ENCODE results near the gene BRWD1.
"Not testable (repeated sequence)": the region's sequence is repeated elsewhere in the genome, so short reads cannot be mapped to it uniquely, and the experiment has no call there.

The BRWD1 gene

DNA sequence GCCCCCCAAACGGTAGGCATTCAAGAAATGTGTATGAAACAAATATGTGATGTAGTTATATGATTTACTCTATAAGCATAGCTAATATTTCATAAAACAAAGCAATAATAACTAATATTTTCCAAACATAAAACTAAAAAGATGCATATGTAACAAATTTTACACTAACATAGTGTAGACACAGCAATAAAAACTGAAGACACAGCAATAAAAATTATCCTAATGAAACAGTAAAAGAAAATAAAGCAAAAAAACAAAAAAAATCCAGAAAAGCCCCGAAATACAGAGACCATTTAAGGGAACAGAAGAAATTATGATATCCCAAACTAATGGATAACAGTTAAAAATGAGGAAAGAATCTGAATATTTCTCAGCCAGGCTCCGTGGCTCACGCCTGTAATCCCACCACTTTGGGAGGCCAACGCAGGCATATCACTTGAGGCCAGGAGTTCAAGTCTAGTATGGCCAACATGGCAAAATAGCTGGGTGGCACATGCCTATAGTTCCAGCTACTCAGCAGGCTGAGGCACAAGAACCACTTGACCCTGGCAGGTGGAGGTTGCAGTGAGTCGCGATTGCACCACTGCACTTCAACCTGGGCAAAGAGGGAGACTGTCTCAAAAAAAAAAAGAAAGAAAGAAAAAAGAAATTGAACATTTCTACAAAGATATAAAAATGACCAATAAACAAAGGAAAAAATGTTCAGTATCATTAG is 92.0 kb downstream of the BRWD1 start:
- Histone ChIP-seq H2AFZ (ENCODE audit: low read length, unreplicated experiment) (no peak overlapping the region), H3K36me3 (ENCODE audit: insufficient read depth, low read length) (peaks cover 9% of the 10 kb centered on the region; the same call in 1 of the 2 replicates), H3K27ac (ENCODE audit: low read depth, low read length) (no peak overlapping the region), H3K4me1 (ENCODE audit: control insufficient read depth, insufficient read depth, low read length, unreplicated experiment) (no peaks in the 10 kb centered on the region), H3K4me3 (ENCODE audit: low read depth, low read length) (no peak overlapping the region), H3K27me3 (ENCODE audit: insufficient read depth, low read length) (no peaks in the 10 kb centered on the region), H3K79me2 (ENCODE audit: control insufficient read depth, insufficient read depth, low read length, unreplicated experiment) (no peaks in the 10 kb centered on the region)

- H3K79me2 ChIP-seq (ENCODE audit: control insufficient read depth, insufficient read depth, low read length, unreplicated experiment); H3K36me3 ChIP-seq (ENCODE audit: insufficient read depth, low read length); H3K27me3 ChIP-seq (ENCODE audit: insufficient read depth, low read length): not testable (repeated sequence)
Observed at GRCh38 chr21:39220875-39221274, 92.6 kb downstream of the BRWD1 start.

GRCh38 chr21:39220150-39220549 is 93.3 kb downstream of the BRWD1 start:
- Histone ChIP-seq H2AFZ (ENCODE audit: low read length, unreplicated experiment) (no peak overlapping the region), H3K36me3 (ENCODE audit: insufficient read depth, low read length) (peaks cover 13% of the 10 kb centered on the region; the same call in 1 of the 2 replicates), H3K79me2 (ENCODE audit: control insufficient read depth, insufficient read depth, low read length, unreplicated experiment) (no peaks in the 10 kb centered on the region), H3K4me1 (ENCODE audit: control insufficient read depth, insufficient read depth, low read length, unreplicated experiment) (no peaks in the 10 kb centered on the region), H3K27ac (ENCODE audit: low read depth, low read length) (no peak overlapping the region), H3K27me3 (ENCODE audit: insufficient read depth, low read length) (no peaks in the 10 kb centered on the region), H3K4me3 (ENCODE audit: low read depth, low read length) (no peak overlapping the region)

More at GRCh38 chr21:39220875-39221274, 92.6 kb downstream of the BRWD1 start:
- H3K4me1 ChIP-seq (ENCODE audit: control insufficient read depth, insufficient read depth, low read length, unreplicated experiment); H2AFZ ChIP-seq (ENCODE audit: low read length, unreplicated experiment); H3K4me3 ChIP-seq (ENCODE audit: low read depth, low read length); H3K27ac ChIP-seq (ENCODE audit: low read depth, low read length): not testable (repeated sequence)

DNA sequence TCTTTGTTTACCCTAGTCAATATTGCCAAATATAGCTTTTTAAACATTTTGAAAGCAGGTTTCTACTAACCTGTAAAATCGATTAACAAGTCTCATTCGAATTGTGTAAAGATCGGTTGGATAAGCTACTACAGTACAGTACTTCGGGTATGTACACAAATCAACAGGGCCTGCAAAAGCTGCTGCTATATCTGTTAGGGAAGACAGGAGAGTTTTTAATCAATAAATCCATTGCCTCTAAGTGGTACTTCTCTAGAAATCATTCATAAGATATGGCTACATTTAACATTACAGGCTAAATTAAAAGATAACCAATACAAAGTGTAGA is 95.4 kb downstream of the BRWD1 start:
- Histone ChIP-seq H3K27me3 (ENCODE audit: insufficient read depth, low read length) (no peaks in the 10 kb centered on the region), H2AFZ (ENCODE audit: low read length, unreplicated experiment) (no peak overlapping the region), H3K36me3 (ENCODE audit: insufficient read depth, low read length) (peaks cover 13% of the 10 kb centered on the region; the same call in 1 of the 2 replicates), H3K79me2 (ENCODE audit: control insufficient read depth, insufficient read depth, low read length, unreplicated experiment) (no peaks in the 10 kb centered on the region), H3K4me3 (ENCODE audit: low read depth, low read length) (no peak overlapping the region), H3K4me1 (ENCODE audit: control insufficient read depth, insufficient read depth, low read length, unreplicated experiment) (no peaks in the 10 kb centered on the region), H3K27ac (ENCODE audit: low read depth, low read length) (no peak overlapping the region)

GRCh38 chr21:39217356-39218081 is 95.9 kb downstream of the BRWD1 start:
- Histone ChIP-seq H3K27ac (ENCODE audit: low read depth, low read length) (no peak overlapping the region), H3K4me3 (ENCODE audit: low read depth, low read length) (no peak overlapping the region), H3K27me3 (ENCODE audit: insufficient read depth, low read length) (no peaks in the 10 kb centered on the region), H2AFZ (ENCODE audit: low read length, unreplicated experiment) (no peak overlapping the region), H3K79me2 (ENCODE audit: control insufficient read depth, insufficient read depth, low read length, unreplicated experiment) (no peaks in the 10 kb centered on the region), H3K36me3 (ENCODE audit: insufficient read depth, low read length) (peaks cover 10% of the 10 kb centered on the region; the same call in 1 of the 2 replicates), H3K4me1 (ENCODE audit: control insufficient read depth, insufficient read depth, low read length, unreplicated experiment) (no peaks in the 10 kb centered on the region)

GRCh38 chr21:39216290-39216689 is 97.1 kb downstream of the BRWD1 start:
- Histone ChIP-seq H3K4me3 (ENCODE audit: low read depth, low read length) (no peak overlapping the region), H3K4me1 (ENCODE audit: control insufficient read depth, insufficient read depth, low read length, unreplicated experiment) (no peaks in the 10 kb centered on the region), H3K27me3 (ENCODE audit: insufficient read depth, low read length) (no peaks in the 10 kb centered on the region), H2AFZ (ENCODE audit: low read length, unreplicated experiment) (no peak overlapping the region), H3K79me2 (ENCODE audit: control insufficient read depth, insufficient read depth, low read length, unreplicated experiment) (no peaks in the 10 kb centered on the region), H3K27ac (ENCODE audit: low read depth, low read length) (no peak overlapping the region), H3K36me3 (ENCODE audit: insufficient read depth, low read length) (peaks cover 14% of the 10 kb centered on the region; the same call in 1 of the 2 replicates)

DNA sequence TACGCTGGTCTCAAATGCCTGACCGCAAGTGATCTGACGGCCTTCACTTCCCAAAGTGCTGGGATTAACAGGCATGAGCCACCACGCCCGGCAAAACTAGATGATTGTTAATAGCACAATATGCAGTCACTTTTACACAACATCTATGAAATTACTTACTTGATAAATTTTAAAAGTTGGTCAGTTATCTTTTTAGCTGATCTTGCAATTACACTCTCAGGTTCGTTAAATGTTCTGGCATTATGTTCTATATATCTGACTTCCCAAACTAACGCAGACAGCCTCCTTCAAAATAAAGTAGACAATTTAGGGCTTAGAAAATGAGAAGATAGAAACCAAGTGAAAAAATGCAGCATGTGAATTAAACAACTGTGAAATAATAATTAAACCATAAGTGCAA is 98.4 kb downstream of the BRWD1 start:
- no peaks in the 10 kb centered on the region for H3K79me2 ChIP-seq (ENCODE audit: control insufficient read depth, insufficient read depth, low read length, unreplicated experiment)
- no peak overlapping the region for H3K27ac ChIP-seq (ENCODE audit: low read depth, low read length)
- H3K36me3 ChIP-seq (ENCODE audit: insufficient read depth, low read length): peaks cover 24% of the 10 kb centered on the region
- no peak overlapping the region for H2AFZ ChIP-seq (ENCODE audit: low read length, unreplicated experiment)
- H3K4me3 ChIP-seq (ENCODE audit: low read depth, low read length): no peak overlapping the region
- H3K27me3 ChIP-seq (ENCODE audit: insufficient read depth, low read length): no peaks in the 10 kb centered on the region
- no peaks in the 10 kb centered on the region for H3K4me1 ChIP-seq (ENCODE audit: control insufficient read depth, insufficient read depth, low read length, unreplicated experiment)

GRCh38 chr21:39209334-39209688 is 104.1 kb downstream of the BRWD1 start:
- Histone ChIP-seq H3K27me3 (ENCODE audit: insufficient read depth, low read length) (no peaks in the 10 kb centered on the region), H2AFZ (ENCODE audit: low read length, unreplicated experiment) (no peak overlapping the region), H3K79me2 (ENCODE audit: control insufficient read depth, insufficient read depth, low read length, unreplicated experiment) (no peaks in the 10 kb centered on the region), H3K4me3 (ENCODE audit: low read depth, low read length) (no peak overlapping the region), H3K27ac (ENCODE audit: low read depth, low read length) (no peak overlapping the region), H3K36me3 (ENCODE audit: insufficient read depth, low read length) (peaks cover 26% of the 10 kb centered on the region), H3K4me1 (ENCODE audit: control insufficient read depth, insufficient read depth, low read length, unreplicated experiment) (no peaks in the 10 kb centered on the region)

DNA sequence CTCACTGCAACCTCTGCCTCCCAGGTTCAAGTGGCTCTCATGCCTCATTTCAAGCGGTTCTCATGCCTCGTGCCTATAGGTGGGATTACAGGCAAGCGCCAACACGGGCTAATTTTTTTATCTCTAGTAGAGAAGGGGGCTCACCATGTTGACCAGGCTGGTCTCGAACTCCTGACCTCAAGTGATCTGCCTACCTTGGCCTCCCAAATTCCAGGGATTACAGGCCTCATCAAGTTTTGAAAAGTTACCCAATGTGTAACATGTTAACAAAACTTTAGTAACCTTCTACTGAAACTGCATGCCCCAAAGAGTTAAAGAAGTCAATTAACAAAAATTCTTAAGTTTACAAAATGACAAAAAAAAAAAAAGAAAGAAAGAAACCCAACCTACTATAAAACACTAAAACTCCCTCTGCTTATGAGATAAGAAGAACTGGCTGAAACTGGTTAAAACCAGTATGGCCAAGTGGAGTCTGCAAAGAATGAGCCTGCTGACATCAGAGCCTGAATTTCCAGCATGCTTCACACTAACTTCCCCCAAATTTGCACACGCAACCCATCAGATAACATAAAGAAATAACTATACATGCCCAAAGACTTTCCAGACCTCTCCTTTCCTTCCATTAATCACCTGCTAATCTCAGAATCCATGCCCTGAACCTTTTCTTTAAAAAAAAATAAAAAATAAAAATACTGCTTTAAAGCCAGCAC is 104.7 kb downstream of the BRWD1 start:
- no peak overlapping the region for H2AFZ ChIP-seq (ENCODE audit: low read length, unreplicated experiment)
- no peaks in the 10 kb centered on the region for H3K79me2 ChIP-seq (ENCODE audit: control insufficient read depth, insufficient read depth, low read length, unreplicated experiment)
- H3K4me3 ChIP-seq (ENCODE audit: low read depth, low read length): no peak overlapping the region
- peaks cover 23% of the 10 kb centered on the region for H3K36me3 ChIP-seq (ENCODE audit: insufficient read depth, low read length)
- no peaks in the 10 kb centered on the region for H3K4me1 ChIP-seq (ENCODE audit: control insufficient read depth, insufficient read depth, low read length, unreplicated experiment)
- no peak overlapping the region for H3K27ac ChIP-seq (ENCODE audit: low read depth, low read length)
- H3K27me3 ChIP-seq (ENCODE audit: insufficient read depth, low read length): no peaks in the 10 kb centered on the region

- H3K36me3 ChIP-seq (ENCODE audit: insufficient read depth, low read length): peaks cover 18% of the 10 kb centered on the region
- H3K27me3 ChIP-seq (ENCODE audit: insufficient read depth, low read length): no peaks in the 10 kb centered on the region
- H3K27ac ChIP-seq (ENCODE audit: low read depth, low read length): no peak overlapping the region
- H2AFZ ChIP-seq (ENCODE audit: low read length, unreplicated experiment): no peak overlapping the region
- H3K79me2 ChIP-seq (ENCODE audit: control insufficient read depth, insufficient read depth, low read length, unreplicated experiment): no peaks in the 10 kb centered on the region
- no peaks in the 10 kb centered on the region for H3K4me1 ChIP-seq (ENCODE audit: control insufficient read depth, insufficient read depth, low read length, unreplicated experiment)
- H3K4me3 ChIP-seq (ENCODE audit: low read depth, low read length): no peak overlapping the region
Observed at GRCh38 chr21:39204134-39204533, 109.3 kb downstream of the BRWD1 start.

Data from ACC112 (cell line).